ENCODE measurements around the gene CRYAA.

The CRYAA gene

DNA sequence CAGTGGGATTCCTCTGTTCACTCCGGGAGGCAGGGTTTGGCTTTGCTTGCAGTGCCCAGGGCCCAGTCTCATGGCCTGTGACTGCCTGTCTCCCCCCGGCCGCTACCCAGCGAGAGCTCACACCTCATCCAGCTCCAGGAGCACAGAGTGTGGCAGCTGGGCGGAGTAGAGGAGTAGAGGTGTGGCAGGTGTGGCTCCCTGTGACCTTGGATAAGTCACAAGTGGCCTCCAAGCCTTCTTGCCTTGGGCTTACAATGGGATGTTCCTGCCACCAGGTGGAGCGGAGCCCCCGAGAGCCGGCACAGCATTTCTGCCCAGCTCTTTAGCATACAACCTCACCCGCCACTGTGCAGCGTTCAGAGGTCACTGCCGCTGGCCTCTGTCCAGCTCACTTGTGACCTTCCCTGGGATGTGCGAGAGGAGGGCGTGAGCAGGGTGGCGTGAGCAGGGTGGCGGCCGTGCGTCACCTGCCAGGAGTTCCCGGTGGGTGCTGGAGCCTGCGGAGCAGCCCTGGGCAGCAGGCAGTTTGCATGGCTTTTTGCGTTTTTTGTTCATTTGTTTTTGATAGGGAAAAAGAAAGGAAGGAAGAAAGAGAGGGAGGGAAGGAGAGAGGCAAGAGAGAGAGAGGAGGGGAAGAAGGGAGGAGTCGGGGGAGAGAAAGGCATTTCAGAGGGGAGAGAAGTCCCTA is 42.4 kb downstream of the CRYAA start:
- Histone ChIP-seq H3K79me2 (ENCODE audit: insufficient read depth, low read length) (no peaks in the 10 kb centered on the region), H4K20me1 (ENCODE audit: insufficient read depth, low read length) (no peaks in the 10 kb centered on the region), H3K4me1 (ENCODE audit: insufficient read depth, low read length) (no peaks in the 10 kb centered on the region), H3K4me2 (ENCODE audit: insufficient read depth, low read length) (no peak overlapping the region), H3K27ac (ENCODE audit: low read length) (no peak overlapping the region), H3K9ac (ENCODE audit: low read depth, low read length) (no peak overlapping the region), H2AFZ (ENCODE audit: low read depth, low read length) (no peak overlapping the region), H3K4me3 (ENCODE audit: low read depth in 1 of 2, low read length in 2 of 2) (no peak overlapping the region), H3K9me3 (ENCODE audit: insufficient read depth, low read length, severe bottlenecking) (no peaks in the 10 kb centered on the region), H3K36me3 (ENCODE audit: insufficient read depth, low read length) (no peaks in the 10 kb centered on the region), H3K27me3 (ENCODE audit: insufficient read depth, low read length, poor library complexity) (no peaks in the 10 kb centered on the region)
- TF ChIP-seq, protein P1, sequence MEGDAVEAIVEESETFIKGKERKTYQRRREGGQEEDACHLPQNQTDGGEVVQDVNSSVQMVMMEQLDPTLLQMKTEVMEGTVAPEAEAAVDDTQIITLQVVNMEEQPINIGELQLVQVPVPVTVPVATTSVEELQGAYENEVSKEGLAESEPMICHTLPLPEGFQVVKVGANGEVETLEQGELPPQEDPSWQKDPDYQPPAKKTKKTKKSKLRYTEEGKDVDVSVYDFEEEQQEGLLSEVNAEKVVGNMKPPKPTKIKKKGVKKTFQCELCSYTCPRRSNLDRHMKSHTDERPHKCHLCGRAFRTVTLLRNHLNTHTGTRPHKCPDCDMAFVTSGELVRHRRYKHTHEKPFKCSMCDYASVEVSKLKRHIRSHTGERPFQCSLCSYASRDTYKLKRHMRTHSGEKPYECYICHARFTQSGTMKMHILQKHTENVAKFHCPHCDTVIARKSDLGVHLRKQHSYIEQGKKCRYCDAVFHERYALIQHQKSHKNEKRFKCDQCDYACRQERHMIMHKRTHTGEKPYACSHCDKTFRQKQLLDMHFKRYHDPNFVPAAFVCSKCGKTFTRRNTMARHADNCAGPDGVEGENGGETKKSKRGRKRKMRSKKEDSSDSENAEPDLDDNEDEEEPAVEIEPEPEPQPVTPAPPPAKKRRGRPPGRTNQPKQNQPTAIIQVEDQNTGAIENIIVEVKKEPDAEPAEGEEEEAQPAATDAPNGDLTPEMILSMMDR (IDR thresholded peaks at IDR 0.05; ENCODE audit: borderline replicate concordance, extremely low read depth, low read length, poor library complexity, severe bottlenecking): peak; percentile 23
- no peak for TF ChIP-seq EZH2 (IDR thresholded peaks at IDR 0.05; ENCODE audit: borderline replicate concordance, low read depth, low read length, severe bottlenecking)
- no peak for DNase-seq
- ATAC-seq (ENCODE audit: insufficient read depth, low read depth): 0 out of 3 replicates have a peak, but pooled peaks have one; percentile 29

GRCh38 chr21:43211760-43212115 is 42.9 kb downstream of the CRYAA start:
- Histone ChIP-seq H3K4me3 (ENCODE audit: low read depth in 1 of 2, low read length in 2 of 2) (no peak overlapping the region), H3K79me2 (ENCODE audit: insufficient read depth, low read length) (no peaks in the 10 kb centered on the region), H3K36me3 (ENCODE audit: insufficient read depth, low read length) (no peaks in the 10 kb centered on the region), H3K4me1 (ENCODE audit: insufficient read depth, low read length) (no peaks in the 10 kb centered on the region), H3K4me2 (ENCODE audit: insufficient read depth, low read length) (no peak overlapping the region), H3K27ac (ENCODE audit: low read length) (no peak overlapping the region), H2AFZ (ENCODE audit: low read depth, low read length) (no peak overlapping the region), H4K20me1 (ENCODE audit: insufficient read depth, low read length) (no peaks in the 10 kb centered on the region), H3K9ac (ENCODE audit: low read depth, low read length) (no peak overlapping the region), H3K27me3 (ENCODE audit: insufficient read depth, low read length, poor library complexity) (no peaks in the 10 kb centered on the region), H3K9me3 (ENCODE audit: insufficient read depth, low read length, severe bottlenecking) (no peaks in the 10 kb centered on the region)
- ATAC-seq (ENCODE audit: insufficient read depth, low read depth): no peak
- TF ChIP-seq, protein P1 (IDR thresholded peaks at IDR 0.05; ENCODE audit: borderline replicate concordance, extremely low read depth, low read length, poor library complexity, severe bottlenecking): no peak
- TF ChIP-seq EZH2 (IDR thresholded peaks at IDR 0.05; ENCODE audit: borderline replicate concordance, low read depth, low read length, severe bottlenecking): no peak
- no peak for DNase-seq
